Loucy (cell line): ENCODE measurements around the gene RNF125.

Experiments
- EZH2phosphoT487 ChIP-seq: fragments of 200-600 bp; IDR thresholded peaks from 2 replicates; pipeline ENCODE4 v1.6.1; 2018; ENCODE audit warnings: antibody characterized with exemption, mild to moderate bottlenecking, moderate library complexity, borderline replicate concordance
- TF ChIP-seq, protein P1 (sequence below): fragments of 200-600 bp; sonication (generic); conservative IDR thresholded peaks from 2 replicates; pipeline ENCODE4 v1.5.1; 2014; ENCODE audit warnings: mild to moderate bottlenecking, antibody characterized with exemption, low read length

DNA sequence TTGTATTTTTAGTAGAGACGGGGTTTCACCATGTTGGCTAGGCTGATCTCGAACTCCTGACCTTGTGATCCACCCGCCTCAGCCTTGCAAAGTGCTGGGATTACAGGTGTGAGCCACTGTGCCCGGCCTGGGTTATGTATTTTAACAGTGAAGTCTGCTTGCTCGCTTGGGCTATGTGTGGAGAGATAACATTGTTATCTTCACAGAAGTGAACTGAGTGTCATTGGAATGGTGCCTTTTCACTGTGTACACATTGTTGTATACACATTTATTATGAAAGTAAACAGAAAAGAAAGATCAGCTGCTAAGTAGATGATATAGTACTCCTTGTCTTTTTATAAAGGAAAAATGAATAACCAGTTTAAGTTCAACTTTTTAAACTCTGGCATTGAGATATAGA is 103.4 kb downstream of the RNF125 start:
- no peak for TF ChIP-seq EZH2phosphoT487
- TF ChIP-seq, protein P1, sequence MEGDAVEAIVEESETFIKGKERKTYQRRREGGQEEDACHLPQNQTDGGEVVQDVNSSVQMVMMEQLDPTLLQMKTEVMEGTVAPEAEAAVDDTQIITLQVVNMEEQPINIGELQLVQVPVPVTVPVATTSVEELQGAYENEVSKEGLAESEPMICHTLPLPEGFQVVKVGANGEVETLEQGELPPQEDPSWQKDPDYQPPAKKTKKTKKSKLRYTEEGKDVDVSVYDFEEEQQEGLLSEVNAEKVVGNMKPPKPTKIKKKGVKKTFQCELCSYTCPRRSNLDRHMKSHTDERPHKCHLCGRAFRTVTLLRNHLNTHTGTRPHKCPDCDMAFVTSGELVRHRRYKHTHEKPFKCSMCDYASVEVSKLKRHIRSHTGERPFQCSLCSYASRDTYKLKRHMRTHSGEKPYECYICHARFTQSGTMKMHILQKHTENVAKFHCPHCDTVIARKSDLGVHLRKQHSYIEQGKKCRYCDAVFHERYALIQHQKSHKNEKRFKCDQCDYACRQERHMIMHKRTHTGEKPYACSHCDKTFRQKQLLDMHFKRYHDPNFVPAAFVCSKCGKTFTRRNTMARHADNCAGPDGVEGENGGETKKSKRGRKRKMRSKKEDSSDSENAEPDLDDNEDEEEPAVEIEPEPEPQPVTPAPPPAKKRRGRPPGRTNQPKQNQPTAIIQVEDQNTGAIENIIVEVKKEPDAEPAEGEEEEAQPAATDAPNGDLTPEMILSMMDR = no peak
